ENCODE data around the gene XCL2. TPM values are rescaled to one million over a fixed set of nuclear protein-coding genes. Genes with fewer than 3 reads are reported as not detected.
A peak's percentile ranks its signal among the peaks of the same experiment; 100 is the strongest.

The XCL2 gene
- polyA plus RNA-seq, 4 donors, result 0.42 to 1.1 TPM; not detected in 2

DNA sequence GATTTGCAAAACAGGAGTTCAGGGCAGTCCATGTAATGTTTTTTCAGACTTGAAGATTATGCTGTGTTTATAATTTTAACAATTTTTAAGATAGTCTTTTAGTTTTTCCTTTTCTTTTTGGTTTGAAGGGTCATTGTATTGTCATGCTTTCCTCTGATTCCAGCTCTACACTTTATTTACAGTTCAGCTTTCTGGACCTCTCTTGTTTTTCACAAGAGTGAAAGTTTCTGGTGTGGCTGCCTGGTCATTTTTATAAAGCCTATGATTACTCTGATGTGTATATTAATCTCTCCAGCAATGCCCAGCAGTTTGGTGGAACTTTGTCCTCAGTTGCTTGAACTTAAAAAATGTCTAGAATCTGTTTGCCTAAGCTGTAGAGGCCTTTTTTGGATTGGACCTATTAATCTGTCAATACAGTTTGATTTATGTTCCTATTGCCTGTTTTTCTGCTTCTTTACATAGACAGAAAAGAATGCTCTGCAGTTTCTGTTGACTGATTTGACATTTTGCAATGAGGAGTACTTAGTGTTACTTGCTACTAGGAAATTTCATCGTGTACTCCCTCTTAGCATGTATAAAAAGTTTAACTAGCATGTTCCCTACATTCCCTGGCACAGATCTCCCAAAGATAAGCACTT is 52.2 kb downstream of the XCL2 start:
- DNase-seq (peak in 1 of 2 donors; percentile 51), FAIRE-seq (no peak)
- Histone ChIP-seq H3K9me3 (ENCODE audit: control insufficient read depth in 2 of 2, insufficient read depth in 1 of 2, low read depth in 1 of 2, low read length in 1 of 2) (peaks cover 0 to 6% of the 10 kb centered on the region in 2 donors), H3K27ac (ENCODE audit: low read depth in 1 of 3, low read length in 2 of 3) (peak overlapping the region in 1 of 3 donors; percentile 58), H3K4me1 (ENCODE audit: control insufficient read depth in 3 of 3, insufficient read depth in 2 of 3, low read depth in 1 of 3, low read length in 2 of 3) (peaks cover 0 to 9% (median 0%) of the 10 kb centered on the region in 3 donors), H3K27me3 (ENCODE audit: control insufficient read depth in 3 of 3, insufficient read depth in 3 of 3, low read length in 3 of 3) (no peaks in the 10 kb centered on the region), H3K36me3 (ENCODE audit: control insufficient read depth in 3 of 3, insufficient read depth in 2 of 3, low read depth in 1 of 3, low read length in 3 of 3) (no peaks in the 10 kb centered on the region), H3K4me3 (ENCODE audit: low read depth in 1 of 3, low read length in 3 of 3) (no peak overlapping the region)
- WGBS, 3 donors, result 13 to 31% (median 17%) methylated on average over 1 of the region's 1 CpG

Other genes starting within 250 kb of the XCL2 start
- 1 to 10 TPM in 1 of 4 donors, under 1 TPM in 2, not detected in 1; 0.21 to 1.3 (median 0.54) TPM for gene XCL1, start 32.6 kb upstream of the XCL2 start, polyA plus RNA-seq
- gene DPT, start 185.2 kb upstream of the XCL2 start, polyA plus RNA-seq, result 10 to 100 TPM in 1 of 4 donors, 1 to 10 TPM in 2, under 1 TPM in 1; 0.89 to 42.3 (median 6.1) TPM

All from small intestine (tissue), 7 donors.